Astrocyte of the spinal cord (primary cell): ENCODE data around the gene NAMPT.

ENCODE experiments used
- DNase-seq: peaks from one replicate; pipeline ENCODE4 v3.0.0; 2011; ENCODE audit warnings: low read depth, low spot score
- H3K4me3 ChIP-seq: 2 replicates; pipeline ENCODE4 v1.5.1; 2011; ENCODE audit warnings: low read depth, mild to moderate bottlenecking, low read length, moderate library complexity
- CTCF ChIP-seq: IDR thresholded peaks from 2 replicates; pipeline ENCODE4 v1.5.1; 2012; ENCODE audit warnings: low read depth, mild to moderate bottlenecking, low read length, inconsistent platforms
- in situ Hi-C: cut with HindIII; loops from 2 replicates; pipeline ENCODE4 v1.10.0; 2017; ENCODE audit warnings: low sequenced_read_pairs

Gene NAMPT

GRCh38 chr7:106243893-106244292, 40.9 kb downstream of the NAMPT start:
- DNase-seq, result no peak
- TF ChIP-seq CTCF, result no peak
- H3K4me3 ChIP-seq, result no peak overlapping the region
- in situ Hi-C loops, result no loop called here

- no peak overlapping the region for H3K4me3 ChIP-seq
- no peak for DNase-seq
- in situ Hi-C loops, result no loop called here
- no peak for TF ChIP-seq CTCF
Measured at GRCh38 chr7:106239406-106239805, 45.4 kb downstream of the NAMPT start.

GRCh38 chr7:106238830-106239229, 46.0 kb downstream of the NAMPT start:
- in situ Hi-C loops, result no loop called here
- DNase-seq, result no peak
- H3K4me3 ChIP-seq, result no peak overlapping the region
- no peak for TF ChIP-seq CTCF

GRCh38 chr7:106236065-106236464, 48.7 kb downstream of the NAMPT start:
- in situ Hi-C loops, result no loop called here
- no peak for TF ChIP-seq CTCF
- no peak overlapping the region for H3K4me3 ChIP-seq
- no peak for DNase-seq

- no peak for TF ChIP-seq CTCF
- DNase-seq, result no peak
- no peak overlapping the region for H3K4me3 ChIP-seq
- in situ Hi-C loops, result no loop called here
Measured at GRCh38 chr7:106234425-106234824, 50.4 kb downstream of the NAMPT start.

- TF ChIP-seq CTCF, result no peak
- peak; percentile 17 for DNase-seq
- H3K4me3 ChIP-seq, result no peak overlapping the region
- in situ Hi-C loops, result no loop called here
Measured at GRCh38 chr7:106231856-106232490, 52.8 kb downstream of the NAMPT start.
